ENCODE data around the gene CDH23. TPM values are rescaled to one million over a fixed set of nuclear protein-coding genes. Genes with fewer than 3 reads are reported as not detected.

The CDH23 gene
- total RNA-seq, 1 experiment from 2014 or later = 7.8 TPM

DNA sequence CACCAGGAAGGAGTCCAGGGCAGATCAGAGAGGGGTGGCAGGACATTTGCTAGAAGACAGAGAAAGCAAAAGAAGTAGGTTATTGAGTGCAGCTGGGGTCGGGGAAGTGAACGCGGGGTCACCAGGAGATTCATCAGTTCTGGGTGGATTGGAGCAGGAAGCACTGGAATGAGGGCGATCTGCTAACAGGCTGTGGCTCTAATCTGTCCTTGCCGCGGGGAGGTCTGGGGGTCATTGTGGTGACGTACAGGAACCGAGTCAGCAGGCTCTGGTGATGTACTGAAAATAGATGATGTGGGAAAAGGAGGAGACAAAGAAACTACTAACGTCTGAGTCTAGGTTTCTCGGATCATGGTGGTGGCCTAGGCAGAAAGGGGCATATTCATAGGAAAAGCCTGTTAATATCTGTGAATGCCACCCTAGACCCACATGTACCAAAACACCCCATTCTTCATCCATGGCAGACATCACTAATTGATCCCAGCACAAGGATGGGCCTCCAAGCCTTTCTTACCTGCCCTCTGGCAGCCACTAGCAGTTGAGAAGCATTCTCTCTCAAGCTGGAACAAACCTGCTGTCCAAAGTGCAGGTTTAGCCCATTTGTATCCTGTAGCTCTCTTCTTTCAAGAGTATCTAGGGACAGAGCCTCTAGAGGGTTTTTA lies 188.3 kb downstream of the CDH23 start:
- no TSS peak for BruUV-seq (replicated peaks)
- intact Hi-C loops (cut with micrococcal nuclease; ENCODE audit: unreplicated experiment) = no loop called here
- CTCF ChIA-PET = no interaction called here

GRCh38 chr10:71585564-71586290 lies 189.0 kb downstream of the CDH23 start:
- BruUV-seq (replicated peaks) = no TSS peak
- CTCF ChIA-PET = no interaction called here
- TF ChIP-seq, protein P1, sequence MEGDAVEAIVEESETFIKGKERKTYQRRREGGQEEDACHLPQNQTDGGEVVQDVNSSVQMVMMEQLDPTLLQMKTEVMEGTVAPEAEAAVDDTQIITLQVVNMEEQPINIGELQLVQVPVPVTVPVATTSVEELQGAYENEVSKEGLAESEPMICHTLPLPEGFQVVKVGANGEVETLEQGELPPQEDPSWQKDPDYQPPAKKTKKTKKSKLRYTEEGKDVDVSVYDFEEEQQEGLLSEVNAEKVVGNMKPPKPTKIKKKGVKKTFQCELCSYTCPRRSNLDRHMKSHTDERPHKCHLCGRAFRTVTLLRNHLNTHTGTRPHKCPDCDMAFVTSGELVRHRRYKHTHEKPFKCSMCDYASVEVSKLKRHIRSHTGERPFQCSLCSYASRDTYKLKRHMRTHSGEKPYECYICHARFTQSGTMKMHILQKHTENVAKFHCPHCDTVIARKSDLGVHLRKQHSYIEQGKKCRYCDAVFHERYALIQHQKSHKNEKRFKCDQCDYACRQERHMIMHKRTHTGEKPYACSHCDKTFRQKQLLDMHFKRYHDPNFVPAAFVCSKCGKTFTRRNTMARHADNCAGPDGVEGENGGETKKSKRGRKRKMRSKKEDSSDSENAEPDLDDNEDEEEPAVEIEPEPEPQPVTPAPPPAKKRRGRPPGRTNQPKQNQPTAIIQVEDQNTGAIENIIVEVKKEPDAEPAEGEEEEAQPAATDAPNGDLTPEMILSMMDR (conservative IDR thresholded peaks at IDR 0.05) = no peak
- TF ChIP-seq EZH2 (IDR thresholded peaks at IDR 0.05; ENCODE audit: low read depth) = no peak
- Histone ChIP-seq H3K9me2 (ENCODE audit: insufficient read depth) (no peaks in the 10 kb centered on the region), H3K9me3 (ENCODE audit: insufficient read depth, low read depth) (no peaks in the 10 kb centered on the region), H4K20me1 (ENCODE audit: insufficient read depth) (no peaks in the 10 kb centered on the region), H3K27ac (no peak overlapping the region), H2AFZ (no peak overlapping the region), H3F3A (ENCODE audit: insufficient read depth, low read depth) (no peaks in the 10 kb centered on the region), H3K4me3 (no peak overlapping the region), H3K4me1 (replicated peaks; ENCODE audit: insufficient read depth) (no peaks in the 10 kb centered on the region), H3K36me3 (ENCODE audit: low read depth) (no peaks in the 10 kb centered on the region), H3K79me2 (ENCODE audit: low read depth) (no peaks in the 10 kb centered on the region), H3K4me2 (no peak overlapping the region), H3K27me3 (ENCODE audit: insufficient read depth, low read depth) (no peaks in the 10 kb centered on the region)
- no peak for DNase-seq
- POLR2A ChIA-PET (ENCODE audit: unreplicated experiment) = no interaction called here
- intact Hi-C loops (cut with micrococcal nuclease; ENCODE audit: unreplicated experiment) = no loop called here

More for the DNA sequence above, 188.3 kb downstream of the CDH23 start:
- H2AFZ ChIP-seq = no peak overlapping the region
- H3K4me2 ChIP-seq = no peak overlapping the region
- no peak for DNase-seq
- no peak overlapping the region for H3K4me3 ChIP-seq
- no peaks in the 10 kb centered on the region for H4K20me1 ChIP-seq (ENCODE audit: insufficient read depth)
- no peaks in the 10 kb centered on the region for H3K9me3 ChIP-seq (ENCODE audit: insufficient read depth, low read depth)
- H3K36me3 ChIP-seq (ENCODE audit: low read depth) = no peaks in the 10 kb centered on the region
- H3K27ac ChIP-seq = no peak overlapping the region
- TF ChIP-seq EZH2 (IDR thresholded peaks at IDR 0.05; ENCODE audit: low read depth) = no peak
- TF ChIP-seq, protein P1 (conservative IDR thresholded peaks at IDR 0.05) = no peak
- no peaks in the 10 kb centered on the region for H3K79me2 ChIP-seq (ENCODE audit: low read depth)
- H3F3A ChIP-seq (ENCODE audit: insufficient read depth, low read depth) = no peaks in the 10 kb centered on the region
- POLR2A ChIA-PET (ENCODE audit: unreplicated experiment) = no interaction called here
- no peaks in the 10 kb centered on the region for H3K4me1 ChIP-seq (replicated peaks; ENCODE audit: insufficient read depth)
- H3K9me2 ChIP-seq (ENCODE audit: insufficient read depth) = no peaks in the 10 kb centered on the region
- H3K27me3 ChIP-seq (ENCODE audit: insufficient read depth, low read depth) = no peaks in the 10 kb centered on the region

DNA sequence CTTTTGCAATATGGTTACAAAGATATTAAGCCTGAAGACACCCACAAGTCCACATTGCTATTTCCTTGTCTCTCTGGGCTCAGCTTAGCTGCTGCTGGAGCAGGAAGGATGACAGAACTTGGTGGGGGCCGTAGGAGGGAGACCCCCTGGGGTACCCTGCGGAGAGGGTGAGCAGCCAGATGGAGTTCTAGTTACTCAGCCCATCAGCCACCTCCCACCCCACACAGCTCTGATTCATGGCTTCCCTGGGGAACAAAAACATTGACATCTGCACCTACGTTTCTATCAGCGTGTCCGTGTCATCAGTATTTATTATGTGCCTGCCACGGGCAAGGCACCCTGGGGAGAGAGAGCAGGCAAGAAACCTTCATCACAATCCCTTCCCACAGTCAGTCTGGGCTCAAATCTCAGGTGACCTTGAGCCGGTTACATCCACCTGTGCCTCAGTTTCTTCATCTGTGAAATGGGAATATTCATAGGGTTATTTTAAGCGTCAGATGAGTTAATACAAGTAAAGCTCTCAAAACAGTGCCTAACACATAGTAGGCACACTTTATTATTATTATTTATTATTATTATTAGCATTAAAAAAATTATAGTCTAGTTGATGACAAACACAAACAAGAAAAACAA lies 191.3 kb downstream of the CDH23 start:
- Histone ChIP-seq H3K9me3 (ENCODE audit: insufficient read depth, low read depth) (no peaks in the 10 kb centered on the region), H3K27ac (no peak overlapping the region), H3K79me2 (ENCODE audit: low read depth) (no peaks in the 10 kb centered on the region), H2AFZ (no peak overlapping the region), H3K4me3 (no peak overlapping the region), H4K20me1 (ENCODE audit: insufficient read depth) (no peaks in the 10 kb centered on the region), H3K36me3 (ENCODE audit: low read depth) (no peaks in the 10 kb centered on the region), H3K27me3 (ENCODE audit: insufficient read depth, low read depth) (no peaks in the 10 kb centered on the region), H3K9me2 (ENCODE audit: insufficient read depth) (no peaks in the 10 kb centered on the region), H3K4me2 (no peak overlapping the region), H3K4me1 (replicated peaks; ENCODE audit: insufficient read depth) (no peaks in the 10 kb centered on the region), H3F3A (ENCODE audit: insufficient read depth, low read depth) (no peaks in the 10 kb centered on the region)
- no peak for DNase-seq
- CTCF ChIA-PET = interaction anchor here (0.6 kb wide), 1 partner anchor 370 kb away, joined by 9 read pairs; no protein-coding TSS in a partner anchor
- POLR2A ChIA-PET (ENCODE audit: unreplicated experiment) = interaction anchor here (0.7 kb wide), 1 partner anchor 34 kb away, joined by 3 read pairs; no protein-coding TSS in a partner anchor
- no peak for TF ChIP-seq EZH2 (IDR thresholded peaks at IDR 0.05; ENCODE audit: low read depth)
- TF ChIP-seq, protein P1 (conservative IDR thresholded peaks at IDR 0.05) = no peak
- BruUV-seq (replicated peaks) = no TSS peak
- intact Hi-C loops (cut with micrococcal nuclease; ENCODE audit: unreplicated experiment) = no loop called here
